Measurements from ENCODE around the gene F2RL1. TPM values are rescaled to one million over a fixed set of nuclear protein-coding genes. Genes with fewer than 3 reads are reported as not detected.
"Not testable (repeated sequence)": the region's sequence is repeated elsewhere in the genome, so short reads cannot be mapped to it uniquely, and the experiment has no call there.

Gene F2RL1
- 0.06 and 0.19 TPM in 2 replicates for total RNA-seq (2014; rRNA removed)
- 0.04 TPM for polyA plus RNA-seq (2012)

GRCh38 chr5:76818844-76819831, at the start of gene F2RL1:
Gene F2RL1 (plus strand): TSS chr5:76819030. CDS start chr5:76819183, 153 bp downstream.
- no peak for DNase-seq (ENCODE audit: low read depth)

GRCh38 chr5:76771041-76771440, 47.8 kb upstream of the F2RL1 start:
- not testable (repeated sequence) for DNase-seq (ENCODE audit: low read depth)

GRCh38 chr5:76771705-76772405, 47.0 kb upstream of the F2RL1 start:
- DNase-seq (ENCODE audit: low read depth): no peak

- DNase-seq (ENCODE audit: low read depth): no peak
Observed at GRCh38 chr5:76775921-76776320, 42.9 kb upstream of the F2RL1 start.

GRCh38 chr5:76776391-76776790, 42.4 kb upstream of the F2RL1 start:
- DNase-seq (ENCODE audit: low read depth): no peak

- DNase-seq (ENCODE audit: low read depth): not testable (repeated sequence)
Observed at GRCh38 chr5:76780616-76781015, 38.2 kb upstream of the F2RL1 start.

- DNase-seq (ENCODE audit: low read depth): no peak
Observed at GRCh38 chr5:76781775-76782174, 37.1 kb upstream of the F2RL1 start.

- no peak for DNase-seq (ENCODE audit: low read depth)
Observed at GRCh38 chr5:76782444-76782843, 36.4 kb upstream of the F2RL1 start.

- DNase-seq (ENCODE audit: low read depth): peak; percentile 92
Observed at GRCh38 chr5:76787237-76787636, 31.6 kb upstream of the F2RL1 start.

- DNase-seq (ENCODE audit: low read depth): no peak
Observed at GRCh38 chr5:76788362-76788761, 30.5 kb upstream of the F2RL1 start.

GRCh38 chr5:76789275-76789674, 29.6 kb upstream of the F2RL1 start:
- not testable (repeated sequence) for DNase-seq (ENCODE audit: low read depth)

- no peak for DNase-seq (ENCODE audit: low read depth)
Observed at GRCh38 chr5:76789991-76790581, 28.7 kb upstream of the F2RL1 start.

- peak; percentile 98 for DNase-seq (ENCODE audit: low read depth)
Observed at GRCh38 chr5:76790632-76791290, 28.1 kb upstream of the F2RL1 start.

- DNase-seq (ENCODE audit: low read depth): no peak
Observed at GRCh38 chr5:76791461-76791860, 27.4 kb upstream of the F2RL1 start.

- DNase-seq (ENCODE audit: low read depth): peak; percentile 36
Observed at GRCh38 chr5:76794871-76795270, 24.0 kb upstream of the F2RL1 start.

GRCh38 chr5:76799588-76799987, 19.2 kb upstream of the F2RL1 start:
- no peak for DNase-seq (ENCODE audit: low read depth)

- DNase-seq (ENCODE audit: low read depth): no peak
Observed at GRCh38 chr5:76800579-76800978, 18.3 kb upstream of the F2RL1 start.

- DNase-seq (ENCODE audit: low read depth): peak; percentile 41
Observed at GRCh38 chr5:76801159-76801802, 17.5 kb upstream of the F2RL1 start.

- DNase-seq (ENCODE audit: low read depth): no peak
Observed at GRCh38 chr5:76801803-76802195, 17.0 kb upstream of the F2RL1 start.

GRCh38 chr5:76804266-76804665, 14.6 kb upstream of the F2RL1 start:
- no peak for DNase-seq (ENCODE audit: low read depth)

Measured in LHCN-M2 (cell line).